SKM-1 (cell line): ENCODE measurements around the gene AK4.
"Not testable (repeated sequence)": the region's sequence is repeated elsewhere in the genome, so short reads cannot be mapped to it uniquely, and the experiment has no call there.

Experiments used
- DNase-seq: peaks from one replicate; lab custom pipeline; 2025; ENCODE audit not compliant: unreplicated experiment; lab: John Stamatoyannopoulos, UW

The AK4 gene

DNA sequence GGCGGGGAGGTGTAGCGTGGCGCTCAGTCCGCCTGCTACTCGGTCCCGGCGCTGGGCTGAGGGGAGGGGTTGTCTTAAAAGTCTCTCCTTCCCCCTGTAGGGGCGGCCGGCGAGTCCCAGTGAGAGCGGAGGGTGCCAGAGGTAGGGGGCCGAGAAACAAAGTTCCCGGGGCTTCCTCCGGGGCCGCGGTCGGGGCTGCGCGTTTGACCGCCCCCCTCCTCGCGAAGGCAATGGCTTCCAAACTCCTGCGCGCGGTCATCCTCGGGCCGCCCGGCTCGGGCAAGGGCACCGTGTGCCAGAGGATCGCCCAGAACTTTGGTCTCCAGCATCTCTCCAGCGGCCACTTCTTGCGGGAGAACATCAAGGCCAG, at the start of gene AK4:
Gene AK4, plus strand, starts transcription at position 26 of the 370 bp plus-strand sequence. Its CDS starts 205 bp downstream, at position 231.
- DNase-seq, result not testable (repeated sequence)

DNA sequence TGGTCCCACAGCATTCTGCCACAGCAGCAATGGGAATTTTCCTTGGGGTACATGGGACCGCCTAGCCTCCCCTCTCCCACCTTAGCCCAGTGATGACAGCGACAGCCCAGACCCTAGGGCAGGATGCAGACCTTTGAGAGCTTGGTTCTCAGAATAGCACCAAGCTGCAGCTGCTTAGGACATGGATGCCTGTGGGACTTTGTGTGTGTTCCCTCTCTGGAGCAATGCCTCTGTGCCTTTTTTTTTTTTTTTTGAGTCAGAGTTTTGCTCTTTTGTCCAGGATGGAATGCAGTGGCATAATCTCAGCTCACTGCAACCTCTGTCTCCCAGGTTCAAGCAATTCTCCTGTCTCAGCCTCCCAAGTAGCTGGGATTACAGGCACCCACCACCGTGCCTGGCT, 44.2 kb upstream of the AK4 start:
- no peak for DNase-seq

DNA sequence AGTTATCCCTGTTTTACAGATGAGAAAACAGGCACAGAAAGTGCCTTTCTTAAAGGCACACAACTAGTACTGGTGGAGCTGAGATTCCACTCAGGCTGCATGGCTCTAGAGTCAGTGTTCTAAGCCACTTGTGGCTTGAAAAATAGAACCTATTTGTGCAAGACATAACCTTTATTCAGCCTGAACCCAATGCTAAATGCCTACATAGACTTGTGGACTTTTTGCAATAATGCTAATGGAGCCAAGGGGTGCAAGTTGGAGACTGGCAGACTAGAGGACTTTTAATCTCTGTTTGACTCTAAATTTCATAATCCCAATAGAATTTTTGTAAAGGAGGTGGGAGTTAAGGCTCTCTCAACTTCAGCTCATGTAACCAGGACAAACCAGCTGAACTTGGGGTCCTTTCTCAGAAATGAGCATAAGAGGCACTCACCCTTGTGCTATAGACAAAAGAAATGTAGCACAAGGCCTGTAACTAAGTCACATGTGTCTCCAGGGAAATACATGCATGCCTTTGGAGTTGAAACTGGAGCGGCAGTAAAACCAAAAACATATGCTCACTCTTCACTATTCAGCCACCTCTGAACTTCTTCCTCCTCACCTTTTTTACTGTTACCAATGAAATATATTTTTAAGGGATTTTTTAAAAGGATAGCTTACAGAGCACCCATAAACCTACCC, 43.0 kb upstream of the AK4 start:
- no peak for DNase-seq

GRCh38 chr1:65105596-65105995, 42.4 kb upstream of the AK4 start:
- DNase-seq, result no peak

DNA sequence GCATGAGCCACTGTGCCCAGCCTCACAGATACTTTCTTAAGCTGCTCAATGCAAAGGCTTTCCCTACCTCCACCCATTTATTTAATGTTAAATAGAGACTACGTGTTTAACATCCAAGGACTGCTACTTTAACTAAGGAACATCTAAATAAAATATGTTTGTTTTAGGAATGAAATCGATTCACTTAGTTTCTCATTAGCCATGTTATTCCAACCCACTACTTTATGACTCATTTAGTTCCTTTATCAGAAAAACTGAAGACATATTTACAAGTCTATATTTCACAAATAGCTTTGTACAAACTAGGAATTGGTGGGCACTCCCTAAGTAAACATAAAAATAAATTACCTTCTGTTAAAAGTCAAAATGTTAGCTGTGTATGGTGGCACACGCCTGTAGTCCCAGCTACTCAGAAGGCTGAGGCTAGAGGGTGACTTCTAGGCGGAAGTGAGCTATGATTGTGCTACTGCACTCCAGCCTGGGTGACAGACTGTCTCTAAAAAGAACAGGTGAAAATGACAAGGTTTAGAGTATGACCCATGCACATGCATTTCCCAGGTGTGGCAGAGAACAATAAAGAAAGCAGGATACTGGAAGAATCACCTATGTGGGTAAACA, 39.9 kb upstream of the AK4 start:
- no peak for DNase-seq

DNA sequence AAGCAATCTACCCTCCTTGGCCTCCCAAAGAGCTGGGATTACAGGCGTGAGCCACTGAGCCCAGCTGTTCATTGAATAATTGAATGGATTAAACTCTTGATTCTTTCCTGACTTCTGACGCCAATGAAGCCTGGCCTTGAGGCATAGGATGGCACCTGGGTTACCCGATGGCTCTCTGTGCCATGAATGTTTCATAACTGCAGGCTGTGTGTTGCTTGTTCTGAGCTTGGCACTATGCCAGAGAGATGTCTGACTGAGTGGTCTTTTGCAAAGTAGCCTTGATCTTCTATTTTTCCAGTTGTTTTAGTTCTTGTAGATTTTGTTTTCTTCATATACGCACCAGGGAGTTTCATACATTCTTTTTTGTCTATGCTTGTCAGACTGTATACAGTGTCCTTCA, 38.5 kb upstream of the AK4 start:
- no peak for DNase-seq

DNA sequence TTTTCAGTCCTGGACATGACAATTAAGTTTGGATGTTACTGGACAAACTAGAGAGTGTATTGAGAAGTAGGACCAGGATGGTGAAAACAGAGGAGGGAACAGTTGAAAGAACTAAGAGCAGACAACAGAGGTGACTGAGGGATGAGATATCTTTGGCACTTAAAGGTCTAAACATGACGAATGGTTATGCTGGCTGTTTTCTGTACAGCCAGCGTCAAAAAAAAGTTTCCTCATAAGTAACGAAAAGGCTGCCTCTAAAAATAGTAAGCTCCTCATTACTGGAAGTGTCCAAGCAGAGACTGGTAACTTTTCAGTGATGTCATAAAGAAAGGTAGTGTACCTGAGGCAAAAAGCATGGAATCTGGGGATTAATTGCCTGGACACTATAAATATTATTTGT, 35.2 kb upstream of the AK4 start:
- DNase-seq, result no peak

DNA sequence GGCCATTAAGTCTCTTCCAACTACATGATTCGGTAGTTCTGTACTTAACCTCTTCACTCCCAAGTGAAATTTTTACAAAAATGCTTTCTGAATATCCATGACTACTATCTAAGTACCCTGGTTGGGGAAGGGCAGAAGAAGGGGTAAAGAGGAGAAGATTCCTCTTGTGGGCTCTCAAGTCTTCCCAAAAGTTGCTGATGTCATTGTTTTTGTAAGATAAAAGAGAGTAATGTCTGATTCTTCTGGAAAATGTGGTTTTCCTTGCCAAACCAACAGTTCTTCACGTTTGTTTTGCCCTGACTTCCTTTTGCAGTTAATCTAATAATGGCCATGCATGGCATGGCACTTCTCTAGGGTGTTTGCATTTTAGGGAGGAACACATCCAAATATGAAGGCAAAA, 34.7 kb upstream of the AK4 start:
- no peak for DNase-seq

DNA sequence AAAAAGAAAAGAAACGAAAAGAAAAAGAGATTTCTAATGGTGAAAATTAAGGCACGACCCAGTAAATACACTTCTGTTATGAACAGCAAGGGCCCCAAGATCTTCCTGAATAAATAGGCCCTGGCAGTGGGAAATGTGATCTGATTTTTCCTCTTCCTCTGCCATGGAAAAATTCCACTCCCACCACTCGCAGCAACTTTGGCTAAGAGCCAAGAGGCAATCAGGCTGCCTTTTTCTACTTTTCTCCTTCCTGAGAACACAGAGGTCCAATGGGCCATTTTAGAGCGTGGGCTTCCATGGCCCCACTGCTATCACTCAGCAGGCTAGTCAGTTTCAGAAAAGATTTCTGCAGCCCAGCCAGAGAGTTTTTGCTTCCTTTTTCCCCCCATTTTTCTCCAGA, 33.7 kb upstream of the AK4 start:
- DNase-seq, result no peak

DNA sequence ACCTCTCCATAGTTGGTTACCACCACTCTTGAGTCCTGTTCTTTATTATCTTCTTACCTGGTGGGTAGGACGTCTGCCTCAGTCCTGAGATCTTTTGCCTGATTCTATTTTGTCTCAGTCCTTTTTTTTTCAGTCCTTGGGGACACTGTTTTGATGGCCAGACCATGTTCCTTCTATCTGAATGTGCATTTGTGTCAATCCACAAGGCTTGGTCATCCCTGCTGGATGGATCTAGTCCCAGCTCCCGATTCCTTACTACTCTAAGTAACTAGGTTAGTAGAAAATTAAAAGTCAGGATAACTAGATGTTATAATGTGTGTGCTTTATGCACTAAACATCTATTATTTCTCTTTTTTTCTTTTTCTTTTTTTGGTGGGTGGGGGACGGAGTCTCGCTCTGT, 28.1 kb upstream of the AK4 start:
- no peak for DNase-seq

DNA sequence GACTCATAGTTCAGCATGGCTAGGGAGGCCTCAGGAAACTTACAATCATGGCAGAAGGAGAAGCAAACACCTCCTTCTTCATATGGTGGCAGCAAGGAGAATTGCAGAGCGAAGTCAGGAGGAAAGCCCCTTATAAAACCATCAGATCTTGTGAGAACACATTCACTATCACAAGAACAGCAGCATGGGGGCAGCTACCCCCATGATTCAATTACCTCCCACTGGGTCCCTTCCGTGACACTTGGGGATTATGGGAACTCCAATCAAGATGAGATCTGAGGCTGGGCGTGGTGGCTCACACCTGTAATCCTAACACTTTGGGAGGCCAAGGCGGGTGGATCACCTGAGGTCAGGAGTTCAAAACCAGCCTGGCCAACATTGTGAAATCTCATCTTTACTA, 18.9 kb upstream of the AK4 start:
- DNase-seq, result not testable (repeated sequence)

DNA sequence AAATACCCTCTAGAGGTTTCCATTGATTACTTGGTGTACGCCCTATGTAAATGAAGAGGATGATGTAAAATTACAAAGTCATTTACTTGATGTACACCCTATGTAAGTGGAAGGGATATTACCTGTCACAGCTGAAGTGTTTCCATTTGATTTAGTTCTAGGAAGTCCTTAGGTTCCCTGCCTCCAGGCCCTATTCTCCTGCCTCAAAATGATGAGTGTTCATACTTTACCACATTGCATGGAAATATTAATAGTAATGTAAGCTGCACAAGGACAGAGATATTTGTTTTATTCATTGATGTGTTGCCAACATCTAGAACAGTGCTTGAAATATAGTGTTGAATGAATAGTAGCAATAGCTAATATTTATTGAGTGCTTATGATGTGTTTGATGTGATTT, 9.5 kb upstream of the AK4 start:
- no peak for DNase-seq

- DNase-seq, result not testable (repeated sequence)
Observed at GRCh38 chr1:65139793-65140192, 8.2 kb upstream of the AK4 start.

DNA sequence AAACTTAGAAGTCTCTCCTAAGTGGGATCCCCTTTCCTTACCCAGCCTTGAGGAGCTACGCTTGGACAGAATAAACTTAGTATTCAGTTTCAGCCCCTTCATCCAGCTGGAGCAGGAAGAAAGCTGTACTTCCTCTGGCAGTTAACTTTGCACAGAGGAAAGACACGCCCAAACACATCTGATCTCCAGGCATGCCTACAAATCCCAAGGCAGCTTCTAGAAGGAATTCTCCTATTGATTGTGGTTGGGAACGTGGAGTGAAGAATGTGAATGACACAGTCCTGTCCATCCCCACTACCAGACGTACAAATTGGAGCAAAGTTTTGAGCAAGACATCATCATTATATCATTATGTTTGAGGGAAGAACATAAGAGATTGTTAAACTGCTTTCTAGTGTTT, 6.6 kb upstream of the AK4 start:
- DNase-seq, result no peak

DNA sequence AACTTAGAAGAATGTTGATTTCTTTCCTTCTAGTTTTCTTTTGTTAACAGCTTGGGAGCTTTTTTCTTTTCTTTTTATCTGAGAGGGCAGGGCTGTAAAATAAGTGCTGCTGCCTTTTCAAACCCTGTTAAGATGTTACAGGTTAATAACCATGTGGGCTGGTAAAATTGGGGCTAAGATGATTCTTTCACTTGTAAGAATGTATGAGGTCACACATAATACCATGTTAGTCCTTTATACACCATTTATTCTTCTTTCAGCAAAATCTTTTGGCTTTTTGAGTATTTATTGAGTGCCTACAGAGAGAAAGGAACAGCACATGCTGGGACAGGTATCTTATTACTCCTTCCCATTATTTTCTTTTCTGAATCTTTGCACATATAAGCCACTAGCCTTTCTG, 6.1 kb upstream of the AK4 start:
- DNase-seq, result no peak

GRCh38 chr1:65143112-65143658, 4.8 kb upstream of the AK4 start:
- not testable (repeated sequence) for DNase-seq

GRCh38 chr1:65146908-65147423, 1.0 kb upstream of the AK4 start:
- peak; percentile 18 for DNase-seq

DNA sequence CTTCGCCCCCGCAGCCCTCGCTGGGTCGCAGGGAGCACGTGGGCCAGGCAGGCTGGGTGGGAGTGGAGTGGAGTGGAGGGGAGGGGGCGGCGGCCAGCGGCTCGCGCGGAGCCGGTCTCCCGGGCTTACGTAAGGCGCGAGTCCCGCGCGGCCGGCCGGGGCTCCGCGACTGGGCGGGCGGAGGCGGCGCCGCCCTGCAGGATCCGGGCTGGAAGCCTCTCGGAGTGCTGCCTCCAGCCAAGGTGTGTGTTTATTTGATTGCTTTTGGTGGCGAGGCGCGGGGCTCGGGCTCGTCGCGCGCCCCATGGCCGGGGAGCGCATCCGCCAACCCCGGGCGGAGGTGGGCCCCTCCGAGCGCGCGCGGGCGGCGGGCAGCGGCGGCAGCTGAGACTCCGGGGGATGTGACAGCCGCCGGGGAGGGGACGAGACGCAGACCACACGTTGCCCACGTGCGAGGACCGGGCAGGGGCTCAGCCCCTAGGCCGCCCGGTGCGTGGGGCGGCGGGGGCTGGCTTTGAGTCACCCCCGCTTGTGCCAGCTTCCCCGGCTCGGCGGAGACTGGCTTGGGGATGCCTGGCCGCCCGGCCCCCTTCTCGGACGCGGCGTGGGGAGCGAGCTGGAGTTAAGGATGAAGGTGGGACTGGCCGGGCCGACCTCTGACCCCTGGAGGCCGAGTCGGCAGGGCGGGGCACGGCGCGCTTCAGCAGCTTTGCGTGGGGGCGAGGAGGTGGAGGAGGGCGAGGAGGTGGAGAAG, 402 bp upstream of the AK4 start:
- no peak for DNase-seq

- DNase-seq, result no peak
Observed at GRCh38 chr1:65148548-65149350, 746 bp downstream of the AK4 start.

DNA sequence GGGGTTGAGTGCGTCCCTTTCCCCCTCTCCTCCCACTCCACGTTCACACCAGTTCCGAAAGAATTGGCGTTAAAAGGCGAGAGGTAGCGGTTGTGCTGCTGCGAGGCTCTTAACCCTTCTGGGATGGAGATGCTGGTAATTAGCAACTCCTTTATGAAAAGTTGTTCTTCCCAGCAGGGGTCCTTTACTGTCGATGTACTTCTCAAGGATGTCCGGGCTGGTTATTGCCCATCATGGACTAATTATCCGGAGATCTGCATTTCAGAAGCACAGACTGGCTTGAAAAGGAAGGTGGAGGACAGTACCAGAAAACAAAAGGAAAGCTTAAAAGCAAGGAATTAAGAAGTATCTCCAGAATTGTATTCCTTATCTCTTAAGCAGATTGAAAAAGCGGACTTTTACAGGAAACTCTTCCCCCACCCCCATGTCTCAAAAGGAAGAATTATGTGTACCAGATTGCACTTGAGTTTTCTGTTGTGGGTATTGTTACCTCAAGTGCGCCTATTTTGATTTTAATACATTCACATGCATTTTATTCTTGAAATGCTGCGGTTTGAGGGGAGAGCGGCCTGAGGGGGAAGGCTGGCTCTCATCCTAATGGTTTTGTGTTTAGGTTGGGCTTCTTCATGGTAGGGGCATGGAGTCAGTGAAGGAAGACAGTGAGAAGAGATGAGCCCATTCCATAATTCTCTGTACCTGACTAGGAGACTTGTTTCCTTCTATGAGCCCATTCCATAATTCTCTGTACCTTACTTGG, 1.5 kb downstream of the AK4 start:
- no peak for DNase-seq
